GDM1 (cell line): ENCODE results near the gene PPP1R27.

ENCODE experiments used
- DNase-seq: peaks from one replicate; lab custom pipeline; 2025; lab: John Stamatoyannopoulos, UW

The PPP1R27 gene, protein sequence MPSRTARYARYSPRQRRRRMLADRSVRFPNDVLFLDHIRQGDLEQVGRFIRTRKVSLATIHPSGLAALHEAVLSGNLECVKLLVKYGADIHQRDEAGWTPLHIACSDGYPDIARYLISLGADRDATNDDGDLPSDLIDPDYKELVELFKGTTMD

GRCh38 chr17:81834831-81835267 lies at the start of gene PPP1R27:
Gene PPP1R27, minus strand, starts transcription at chr17:81835050. Its CDS starts 97 bp downstream, at chr17:81834953.
- DNase-seq, result no peak

GRCh38 chr17:81884520-81884919 lies 49.7 kb upstream of the PPP1R27 start:
- no peak for DNase-seq

DNA sequence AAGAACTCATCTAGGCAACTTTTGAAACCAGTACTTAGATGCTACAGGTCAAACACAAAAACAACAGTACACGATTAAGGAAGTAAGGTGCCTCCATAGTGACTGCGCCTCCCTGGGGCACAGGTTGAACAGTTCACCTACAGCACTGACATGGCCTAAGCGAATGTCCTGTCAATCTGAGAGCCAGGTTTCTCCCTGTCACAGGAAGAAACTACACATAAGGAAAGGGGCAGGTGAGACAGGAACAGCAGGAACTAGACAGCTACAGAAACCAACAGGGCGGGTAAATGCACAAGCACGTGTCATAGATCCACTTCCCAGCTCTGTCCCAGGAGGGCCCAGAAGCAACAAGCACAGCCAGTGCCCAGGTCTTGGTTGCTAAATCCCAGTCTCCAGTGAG lies 44.3 kb upstream of the PPP1R27 start:
- DNase-seq, result no peak

DNA sequence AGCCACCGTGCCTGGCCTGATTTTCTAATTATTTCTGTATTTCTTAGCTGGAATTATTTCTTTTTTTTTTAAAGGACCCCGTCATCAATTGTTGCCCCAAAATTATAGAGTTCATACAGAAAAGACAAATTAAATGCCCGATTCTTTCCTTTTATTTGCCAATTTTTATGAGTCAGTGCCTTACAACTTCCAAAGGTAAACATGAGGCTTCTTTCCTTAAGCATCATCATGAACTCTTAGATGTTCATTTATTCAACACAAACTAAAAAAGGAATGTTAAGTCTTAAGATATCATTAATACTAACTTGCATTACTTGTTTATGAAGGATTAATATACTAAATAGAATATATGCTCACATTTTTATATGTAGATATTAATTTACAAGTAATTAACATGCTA lies 43.4 kb upstream of the PPP1R27 start:
- DNase-seq, result no peak

DNA sequence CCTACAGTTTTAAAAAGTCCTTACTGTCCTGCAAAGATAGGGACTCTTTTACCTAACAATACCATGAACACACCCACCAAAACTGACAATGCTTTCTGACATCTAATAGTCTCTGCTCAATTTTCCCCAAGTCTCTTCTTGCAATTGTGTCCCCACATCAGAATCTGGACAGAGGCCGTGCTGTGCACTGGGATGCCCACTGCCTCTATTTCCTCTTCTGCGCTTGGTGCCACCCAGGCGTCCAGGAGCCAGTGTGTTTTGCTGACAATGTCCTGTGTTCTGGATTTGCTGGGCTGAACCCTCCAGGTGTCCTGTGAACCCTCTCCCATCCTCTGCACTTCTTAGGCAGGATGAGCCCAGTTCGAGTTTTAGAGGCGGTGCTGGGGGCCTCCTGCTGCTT lies 42.7 kb upstream of the PPP1R27 start:
- DNase-seq, result no peak

DNA sequence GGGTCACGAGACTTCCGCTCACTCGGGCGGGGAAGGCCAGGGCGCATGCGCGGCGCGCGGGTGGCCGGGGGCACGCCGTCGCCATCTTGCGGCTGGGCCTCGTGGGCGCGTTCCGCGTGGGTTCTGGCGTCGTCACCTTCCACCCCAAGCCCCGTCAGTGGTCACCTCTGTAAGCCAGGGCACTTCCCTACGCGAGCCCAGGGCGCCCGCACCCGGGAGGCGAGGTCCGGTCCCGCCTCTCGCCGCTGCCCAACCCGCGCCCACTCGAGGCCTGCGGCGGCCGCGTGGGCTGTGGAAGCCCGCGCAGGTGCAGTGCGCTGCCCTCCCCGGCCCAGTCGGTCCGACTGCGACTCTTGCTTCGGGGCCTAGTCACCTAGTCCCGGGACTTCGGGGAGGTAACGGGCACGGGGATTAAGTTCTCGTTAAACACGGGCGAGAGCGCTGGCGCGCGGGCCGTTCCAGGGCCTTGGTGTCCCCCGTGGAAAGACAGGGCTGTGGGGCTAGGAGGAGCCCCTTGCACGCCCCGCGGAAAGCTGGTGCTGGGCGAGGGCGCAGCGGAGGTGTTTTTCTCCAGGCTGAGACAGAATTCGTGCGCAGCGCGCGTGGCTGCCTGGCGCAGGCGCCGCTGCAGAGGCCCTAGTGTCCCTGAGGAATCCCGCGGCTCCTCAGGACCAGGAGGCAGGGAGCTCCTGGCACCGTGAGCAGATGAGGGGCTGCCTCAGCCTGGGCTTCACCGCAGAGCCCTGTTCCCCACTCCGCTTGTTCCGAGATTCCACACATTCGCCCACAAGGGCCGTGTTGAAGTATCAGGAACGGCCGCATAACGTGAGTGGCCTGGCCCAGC lies 36.8 kb upstream of the PPP1R27 start:
- peak; percentile 88 for DNase-seq

GRCh38 chr17:81870981-81871386 lies 36.1 kb upstream of the PPP1R27 start, which contains the start of gene ARHGDIA:
Gene ARHGDIA, minus strand, starts transcription at chr17:81871337. Its CDS starts 1,407 bp downstream, at chr17:81869930.
- DNase-seq, result no peak

DNA sequence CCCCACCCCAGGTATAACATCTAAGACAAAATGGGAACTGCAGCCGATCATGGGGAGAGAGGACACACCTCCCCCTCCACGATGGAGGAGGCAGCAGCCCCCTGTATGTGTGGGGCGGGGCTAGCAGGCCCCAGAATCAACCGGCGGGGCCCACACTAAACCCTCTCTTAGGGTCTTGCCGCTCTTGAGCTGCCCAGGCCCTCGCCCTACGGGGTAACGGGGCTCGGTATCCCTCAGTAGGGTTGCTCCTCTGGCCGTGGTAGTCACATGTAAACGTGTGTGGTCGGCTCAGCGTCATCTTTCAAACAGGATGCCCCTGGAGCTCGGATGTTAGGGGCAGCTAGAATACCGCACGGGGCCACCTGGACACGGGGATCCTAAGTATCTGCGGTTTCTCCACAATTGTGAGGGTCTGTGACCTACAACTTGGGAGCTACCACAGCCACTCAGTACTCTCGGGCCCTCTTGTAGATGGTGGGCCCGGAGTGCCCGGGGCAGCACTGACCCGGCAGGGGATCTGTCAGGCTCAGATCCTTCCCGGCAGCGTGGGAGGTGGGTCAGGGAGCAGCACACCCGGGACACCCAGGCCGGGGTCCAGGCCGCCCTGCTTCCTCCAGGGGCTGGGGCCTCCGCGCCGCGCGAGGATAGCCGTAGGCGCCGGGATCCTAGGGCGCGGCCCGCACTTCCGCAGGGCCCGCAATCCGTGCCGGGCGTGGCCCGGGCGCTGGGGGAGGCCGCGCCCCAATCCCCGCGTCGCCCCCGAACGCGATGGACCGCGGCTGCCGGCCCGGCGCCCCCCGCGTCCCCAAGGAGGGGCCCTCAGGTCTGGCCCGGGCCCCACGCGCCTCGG lies 35.5 kb upstream of the PPP1R27 start:
- no peak for DNase-seq

DNA sequence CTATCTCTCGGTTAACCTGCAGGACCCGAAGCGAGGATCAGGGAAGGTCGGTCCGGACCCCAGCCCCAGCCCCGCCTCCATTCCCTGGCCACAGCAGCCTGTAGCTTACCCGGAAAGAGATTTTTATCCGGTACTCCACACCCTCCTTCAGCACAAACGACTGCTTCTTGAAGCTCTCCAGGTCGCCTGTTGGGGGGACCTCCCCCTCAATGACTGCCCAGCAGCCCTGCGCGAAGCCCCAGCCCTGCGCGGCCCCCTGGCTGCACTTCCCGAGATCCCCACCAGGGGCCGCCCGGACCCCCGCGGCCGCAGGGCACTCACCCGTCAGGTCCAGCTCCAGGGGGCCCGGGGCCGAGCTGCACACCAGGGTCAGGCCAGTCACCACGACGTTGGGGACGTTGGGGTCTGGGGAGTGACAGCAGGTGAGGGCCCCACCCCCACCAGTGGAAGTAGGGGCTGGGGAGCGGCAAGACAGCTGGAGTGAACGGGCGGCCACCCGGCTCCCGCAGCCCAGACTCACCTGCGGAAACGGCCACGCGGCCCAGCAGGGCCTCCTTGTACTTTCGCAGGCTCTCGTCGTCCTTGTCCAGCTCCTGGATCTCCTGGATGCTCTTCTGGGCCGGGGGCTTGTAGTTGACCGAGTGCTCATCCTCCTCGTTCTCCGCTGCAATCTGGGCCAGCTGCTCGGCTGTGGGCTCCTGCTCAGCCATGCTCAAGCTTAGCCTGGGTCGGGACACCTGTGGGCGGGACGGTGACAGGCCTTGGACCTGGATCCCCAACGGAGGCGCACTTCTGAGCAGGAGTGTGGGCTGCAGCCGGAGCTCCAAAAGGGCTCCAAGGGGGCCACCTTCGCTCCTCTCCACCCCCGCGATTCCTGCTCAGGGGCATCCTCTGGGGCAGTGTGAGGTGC lies 34.6 kb upstream of the PPP1R27 start:
- no peak for DNase-seq

GRCh38 chr17:81868674-81869220 lies 33.9 kb upstream of the PPP1R27 start:
- no peak for DNase-seq

GRCh38 chr17:81867991-81868673 lies 33.3 kb upstream of the PPP1R27 start:
- no peak for DNase-seq

DNA sequence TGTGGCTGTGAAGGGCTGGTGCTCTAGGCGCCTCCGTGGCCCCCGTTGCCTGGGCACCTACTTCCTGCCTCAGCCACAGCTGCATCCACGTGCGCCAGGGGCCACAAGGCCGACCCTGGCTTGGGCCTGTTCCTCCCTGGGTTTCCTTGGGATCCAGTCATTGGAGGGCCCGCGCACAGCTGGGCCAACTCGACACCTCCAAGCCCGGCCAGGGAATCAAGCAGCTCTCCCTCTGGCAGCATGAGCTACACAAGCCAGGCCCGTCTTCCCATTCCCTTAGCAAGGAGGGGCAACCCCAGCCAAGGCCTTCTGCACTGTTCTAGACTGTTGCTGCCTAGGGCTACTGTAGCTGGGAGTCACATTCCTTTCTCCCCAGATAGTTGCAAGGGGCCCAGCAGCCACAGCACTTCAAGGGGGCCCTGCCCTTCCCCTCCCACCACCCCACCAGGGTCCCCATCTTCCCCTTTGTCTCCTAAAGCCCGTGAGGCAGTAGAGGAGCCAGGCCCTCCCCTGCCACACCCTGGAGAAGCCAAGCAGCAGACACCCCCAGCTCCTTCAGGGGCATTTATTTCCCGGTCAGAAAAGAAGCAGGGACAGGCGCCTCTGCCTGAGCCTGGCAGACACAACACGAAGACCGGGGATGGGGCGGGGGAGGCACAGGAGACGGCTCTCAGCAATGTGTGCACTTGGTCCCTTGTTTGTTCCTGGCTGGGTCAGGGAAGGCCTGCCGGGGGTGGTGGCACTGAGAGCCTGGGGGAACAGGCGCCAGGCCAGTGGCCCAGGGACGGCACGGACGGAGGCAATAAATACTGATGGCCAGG lies 32.5 kb upstream of the PPP1R27 start:
- no peak for DNase-seq

DNA sequence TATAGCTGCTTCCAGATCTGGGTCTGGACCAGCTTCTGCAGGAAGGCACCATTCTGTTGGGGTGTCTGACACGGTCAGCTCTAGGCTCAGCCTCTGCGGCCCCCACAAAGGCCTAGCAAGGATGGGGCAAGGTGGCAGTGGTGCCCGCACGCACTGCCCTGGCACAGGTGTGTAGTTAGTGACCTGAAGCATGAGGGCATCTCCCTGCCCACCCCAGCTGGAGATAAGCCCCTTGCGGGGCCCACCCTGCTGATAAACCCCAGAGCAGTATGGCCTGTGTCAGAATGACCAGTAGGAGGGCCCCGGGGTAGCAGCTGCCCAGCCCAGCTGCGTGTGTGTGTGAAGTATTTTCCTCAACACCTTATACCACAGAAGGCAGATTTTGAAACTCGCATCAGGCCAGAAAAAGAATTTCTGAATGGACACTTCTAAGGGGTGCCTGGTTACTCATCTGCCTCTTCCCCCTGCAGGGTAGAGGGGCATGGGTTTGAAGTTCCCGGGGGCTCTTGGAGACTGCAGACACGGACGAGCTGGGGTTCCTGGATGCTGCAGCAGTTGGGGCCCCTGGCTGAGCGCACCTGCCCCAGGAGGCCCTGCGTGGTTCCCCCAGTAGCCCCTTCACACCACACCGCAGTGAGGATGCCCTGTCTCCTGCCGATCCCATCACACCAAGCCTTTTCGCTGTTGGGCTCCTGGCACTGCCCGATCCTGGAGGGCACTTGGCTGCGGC lies 31.8 kb upstream of the PPP1R27 start:
- DNase-seq, result no peak

GRCh38 chr17:81865733-81866439 lies 31.0 kb upstream of the PPP1R27 start:
- no peak for DNase-seq

- no peak for DNase-seq
These were observed 30.5 kb upstream of the PPP1R27 start for GRCh38 chr17:81865358-81865732.

GRCh38 chr17:81863833-81864768 lies 29.3 kb upstream of the PPP1R27 start:
- no peak for DNase-seq

DNA sequence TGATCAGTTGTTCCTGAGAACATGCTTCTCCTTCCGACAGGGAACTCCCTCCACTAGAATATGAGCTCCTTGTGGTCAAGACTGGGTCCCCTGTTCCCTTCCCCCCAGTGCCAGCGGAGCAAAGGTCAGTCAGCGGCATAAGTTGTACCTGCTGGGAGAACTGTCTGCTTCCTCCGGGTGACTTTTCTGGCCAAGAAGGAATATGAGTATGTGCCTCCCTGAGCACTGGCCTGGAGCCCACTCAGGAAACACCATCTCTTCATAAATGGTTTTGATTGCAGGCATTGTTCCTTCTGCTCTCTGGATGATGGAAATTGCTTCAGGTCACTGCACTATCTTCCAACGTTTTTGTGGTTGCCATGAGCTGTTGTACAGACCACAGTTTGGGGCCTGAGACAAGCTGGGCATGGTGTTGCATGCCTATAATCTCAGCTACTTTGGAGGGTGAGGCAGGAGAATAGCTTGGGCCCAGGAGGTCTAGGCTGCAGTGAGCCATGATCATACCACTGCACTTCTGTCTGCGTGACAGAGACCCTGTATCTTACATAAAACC lies 28.3 kb upstream of the PPP1R27 start:
- DNase-seq, result no peak
